OCI-LY3 (cell line): ENCODE data around the gene ATP6V1A.

ENCODE experiments used
- H2AFZ ChIP-seq: fragments of 200-600, 300-600 bp; shearing (Covaris generic); 2 replicates; pipeline ENCODE4 v1.6.0; 2014; ENCODE audit warnings: antibody characterized with exemption, low read depth, low read length
- H3K27ac ChIP-seq: fragments of 200-600, 300-600 bp; sonication (generic); 2 replicates; pipeline ENCODE4 v1.5.1; 2014; ENCODE audit warnings: mild to moderate bottlenecking, low read length, moderate library complexity, mixed read lengths
- H3K27me3 ChIP-seq: fragments of 200-600, 300-600 bp; sonication (generic); 2 replicates; pipeline ENCODE4 v1.6.1; 2014; ENCODE audit warnings: low read depth, low read length, mixed read lengths
- H3K36me3 ChIP-seq: fragments of 200-600, 300-600 bp; sonication (generic); replicated peaks from 2 replicates; pipeline ENCODE3; 2014; ENCODE audit warnings: low read depth, low read length, mixed read lengths
- H3K4me1 ChIP-seq: fragments of 300-600, 200-600 bp; sonication (generic); 2 replicates; pipeline ENCODE4 v1.6.1; 2014; ENCODE audit warnings: low read length, mixed read lengths
- H3K4me2 ChIP-seq: fragments of 200-600, 300-600 bp; sonication (generic); 2 replicates; pipeline ENCODE4 v1.6.1; 2014; ENCODE audit warnings: low read length, mixed read lengths
- H3K4me3 ChIP-seq: fragments of 300-600, 200-600 bp; sonication (generic); 2 replicates; pipeline ENCODE4 v1.5.1; 2014; ENCODE audit warnings: antibody characterized with exemption, mild to moderate bottlenecking, low read length, moderate library complexity
- H3K79me2 ChIP-seq: fragments of 300-600, 200-600 bp; shearing (Covaris generic); 2 replicates; pipeline ENCODE4 v1.6.1; 2014; ENCODE audit warnings: mild to moderate bottlenecking, low read length, mixed read lengths
- H3K9ac ChIP-seq: fragments of 300-600, 200-600 bp; shearing (Covaris generic); 2 replicates; pipeline ENCODE4 v1.6.0; 2014; ENCODE audit warnings: mild to moderate bottlenecking, low read length, moderate library complexity
- H3K9me3 ChIP-seq: fragments of 200-600, 300-600 bp; shearing (Covaris generic); 2 replicates; pipeline ENCODE4 v1.6.1; 2014; ENCODE audit warnings: low read length, mixed read lengths; ENCODE audit not compliant: insufficient read depth
- H4K20me1 ChIP-seq: fragments of 200-600, 300-600 bp; sonication (generic); 2 replicates; pipeline ENCODE4 v1.6.1; 2016; ENCODE audit warnings: low read length, mixed read lengths; ENCODE audit not compliant: insufficient read depth
- EZH2phosphoT487 ChIP-seq: fragments of 200-600 bp; shearing (Covaris generic); IDR thresholded peaks from 2 replicates; pipeline ENCODE4 v1.6.1; 2018; ENCODE audit warnings: antibody characterized with exemption, mixed run types, low read depth
- TF ChIP-seq, protein P1 (sequence below): fragments of 200-600, 300-600 bp; sonication (generic); IDR thresholded peaks from 2 replicates; pipeline ENCODE4 v1.5.1; 2014; ENCODE audit warnings: antibody characterized with exemption, low read length, low read depth

Gene ATP6V1A

DNA sequence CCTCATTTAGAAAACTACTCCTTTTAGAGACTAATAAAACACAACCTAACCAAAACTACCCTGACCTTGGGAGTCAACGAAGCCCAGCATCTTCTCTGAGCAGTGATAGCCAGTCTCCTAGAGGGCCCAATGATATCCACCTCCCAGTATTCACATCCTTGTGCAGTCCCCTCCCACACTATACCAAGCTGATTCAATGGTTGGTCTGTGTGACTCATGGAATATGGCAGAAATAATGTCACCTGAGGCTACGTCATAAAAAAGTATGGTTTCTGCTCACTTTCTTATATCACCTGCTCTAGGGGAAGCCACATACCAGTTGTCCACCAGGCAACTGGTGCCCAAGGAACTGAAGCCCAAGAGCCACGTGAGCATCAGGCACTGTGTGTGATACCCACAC, 29.0 kb upstream of the ATP6V1A start:
- Histone ChIP-seq H3K36me3 (peaks cover 65% of the 10 kb centered on the region), H3K4me3 (no peak overlapping the region), H3K4me1 (no peaks in the 10 kb centered on the region)

DNA sequence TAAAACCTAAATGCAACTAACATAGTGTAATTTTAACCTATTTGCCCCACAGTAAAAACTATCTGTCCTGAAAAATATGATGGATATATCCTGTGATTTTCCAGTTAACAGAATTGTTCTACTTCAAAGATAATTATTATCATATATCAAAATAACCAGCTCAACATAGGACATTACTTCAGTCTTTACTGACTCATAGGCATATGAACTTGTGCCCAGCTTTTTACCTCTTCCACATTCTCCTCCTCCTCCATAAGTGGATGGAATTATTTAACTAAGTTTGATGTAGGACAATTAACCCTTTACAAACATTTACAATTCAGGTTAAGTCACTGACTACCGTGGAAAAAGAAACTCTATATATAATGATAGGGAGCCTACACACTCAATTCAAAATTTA, 27.5 kb upstream of the ATP6V1A start:
- Histone ChIP-seq H2AFZ (no peak overlapping the region), H3K27me3 (no peaks in the 10 kb centered on the region), H3K27ac (no peak overlapping the region), H3K9me3 (no peaks in the 10 kb centered on the region), H4K20me1 (peaks cover 12% of the 10 kb centered on the region; the same call in 1 of the 2 replicates), H3K4me2 (no peak overlapping the region), H3K36me3 (peaks cover 72% of the 10 kb centered on the region), H3K9ac (no peak overlapping the region), H3K4me1 (no peaks in the 10 kb centered on the region), H3K4me3 (no peak overlapping the region), H3K79me2 (peaks cover 20% of the 10 kb centered on the region)
- TF ChIP-seq EZH2phosphoT487 = no peak
- TF ChIP-seq, protein P1, sequence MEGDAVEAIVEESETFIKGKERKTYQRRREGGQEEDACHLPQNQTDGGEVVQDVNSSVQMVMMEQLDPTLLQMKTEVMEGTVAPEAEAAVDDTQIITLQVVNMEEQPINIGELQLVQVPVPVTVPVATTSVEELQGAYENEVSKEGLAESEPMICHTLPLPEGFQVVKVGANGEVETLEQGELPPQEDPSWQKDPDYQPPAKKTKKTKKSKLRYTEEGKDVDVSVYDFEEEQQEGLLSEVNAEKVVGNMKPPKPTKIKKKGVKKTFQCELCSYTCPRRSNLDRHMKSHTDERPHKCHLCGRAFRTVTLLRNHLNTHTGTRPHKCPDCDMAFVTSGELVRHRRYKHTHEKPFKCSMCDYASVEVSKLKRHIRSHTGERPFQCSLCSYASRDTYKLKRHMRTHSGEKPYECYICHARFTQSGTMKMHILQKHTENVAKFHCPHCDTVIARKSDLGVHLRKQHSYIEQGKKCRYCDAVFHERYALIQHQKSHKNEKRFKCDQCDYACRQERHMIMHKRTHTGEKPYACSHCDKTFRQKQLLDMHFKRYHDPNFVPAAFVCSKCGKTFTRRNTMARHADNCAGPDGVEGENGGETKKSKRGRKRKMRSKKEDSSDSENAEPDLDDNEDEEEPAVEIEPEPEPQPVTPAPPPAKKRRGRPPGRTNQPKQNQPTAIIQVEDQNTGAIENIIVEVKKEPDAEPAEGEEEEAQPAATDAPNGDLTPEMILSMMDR = no peak

More for the DNA sequence above, 29.0 kb upstream of the ATP6V1A start:
- TF ChIP-seq, protein P1 = no peak
- TF ChIP-seq EZH2phosphoT487 = no peak
- Histone ChIP-seq H3K27me3 (no peaks in the 10 kb centered on the region), H3K27ac (no peak overlapping the region), H4K20me1 (0 out of 2 replicates have a peak, but pooled peaks cover 3% of the 10 kb centered on the region), H3K9me3 (no peaks in the 10 kb centered on the region), H3K79me2 (peaks cover 5% of the 10 kb centered on the region), H3K9ac (no peak overlapping the region), H2AFZ (no peak overlapping the region), H3K4me2 (no peak overlapping the region)

DNA sequence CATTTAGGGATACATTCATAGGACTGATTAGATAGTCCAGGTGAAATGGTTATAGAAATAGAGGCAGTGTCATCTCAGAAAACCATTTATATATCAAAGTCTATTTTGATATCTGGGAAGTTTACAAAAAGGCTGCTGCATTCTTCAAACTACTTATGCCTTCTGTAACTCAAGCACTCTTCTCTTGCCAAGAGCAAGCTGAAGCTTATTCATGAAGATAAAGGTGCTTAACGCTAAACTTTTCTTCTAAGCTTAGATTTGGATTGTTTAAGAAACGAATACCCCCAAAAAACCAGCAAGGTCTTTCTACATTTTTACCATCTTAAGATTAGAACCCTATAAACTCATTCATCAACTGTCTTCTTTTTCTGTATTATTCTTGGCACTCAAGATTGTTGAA, 27.1 kb upstream of the ATP6V1A start:
- no peak overlapping the region for H3K9ac ChIP-seq
- H3K9me3 ChIP-seq = no peaks in the 10 kb centered on the region
- H3K4me2 ChIP-seq = no peak overlapping the region
- peaks cover 24% of the 10 kb centered on the region for H3K79me2 ChIP-seq
- no peak for TF ChIP-seq EZH2phosphoT487
- TF ChIP-seq, protein P1 = no peak
- peaks cover 68% of the 10 kb centered on the region for H3K36me3 ChIP-seq
- no peaks in the 10 kb centered on the region for H3K4me1 ChIP-seq
- H3K27ac ChIP-seq = no peak overlapping the region
- H4K20me1 ChIP-seq = peaks cover 17% of the 10 kb centered on the region; the same call in 1 of the 2 replicates
- H3K27me3 ChIP-seq = no peaks in the 10 kb centered on the region
- no peak overlapping the region for H3K4me3 ChIP-seq
- H2AFZ ChIP-seq = no peak overlapping the region

DNA sequence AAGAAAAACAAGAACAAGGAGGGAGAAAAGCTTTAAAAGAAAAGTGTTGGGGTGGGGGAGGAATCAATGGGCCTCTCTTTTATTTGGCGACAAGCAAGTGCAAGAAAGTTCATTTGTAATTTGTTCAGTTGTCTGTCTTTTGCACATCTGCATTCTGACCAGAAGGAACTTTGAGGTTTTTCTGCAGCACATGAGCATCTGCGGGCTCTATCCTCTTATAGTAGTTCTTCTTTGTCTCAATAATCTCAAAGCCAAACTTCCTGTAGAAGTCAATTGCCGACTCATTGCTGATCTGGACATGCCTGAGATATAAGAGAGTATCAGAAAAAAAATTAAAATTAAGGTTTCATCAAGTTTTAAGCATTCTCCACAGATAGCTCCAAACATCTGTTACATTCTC, 25.2 kb upstream of the ATP6V1A start:
- Histone ChIP-seq H3K79me2 (peaks cover 43% of the 10 kb centered on the region), H3K9me3 (no peaks in the 10 kb centered on the region), H3K27me3 (no peaks in the 10 kb centered on the region), H3K4me2 (no peak overlapping the region), H4K20me1 (peaks cover 20% of the 10 kb centered on the region; the same call in 1 of the 2 replicates), H3K36me3 (peaks cover 51% of the 10 kb centered on the region), H3K27ac (no peak overlapping the region), H3K4me1 (no peaks in the 10 kb centered on the region), H2AFZ (no peak overlapping the region), H3K9ac (no peak overlapping the region), H3K4me3 (no peak overlapping the region)
- TF ChIP-seq EZH2phosphoT487 = no peak
- TF ChIP-seq, protein P1 = no peak
